Liver (tissue), 9 donors: ENCODE data around the gene TAB2. TPM values are rescaled to one million over a fixed set of nuclear protein-coding genes. Genes with fewer than 3 reads are reported as not detected.

Experiments used
- DNase-seq: peaks from one replicate; pipeline ENCODE4 v3.0.0-alpha.2; 2017; ENCODE audit warnings: low spot score
- H3K27ac ChIP-seq, 2 donors: one replicate each; pipeline ENCODE4 v1.7.0; 2013; ENCODE audit warnings: inconsistent platforms in 2 of 2, low read length in 2 of 2, control low read depth in 1 of 2, low read depth in 1 of 2, mild to moderate bottlenecking in 1 of 2
- H3K27me3 ChIP-seq, 4 donors: one replicate each; pipeline versions ENCODE4 v1.6.1 to v1.7.0; 2013; ENCODE audit warnings: low read length in 3 of 4, inconsistent platforms in 1 of 4, mild to moderate bottlenecking in 1 of 4, moderate library complexity in 1 of 4; ENCODE audit not compliant: control insufficient read depth in 4 of 4, insufficient read depth in 4 of 4
- H3K36me3 ChIP-seq, 4 donors: one replicate each; pipeline versions ENCODE4 v1.6.1 to v1.7.0; 2013; ENCODE audit warnings: low read length in 3 of 4, mild to moderate bottlenecking in 3 of 4, low read depth in 1 of 4, moderate library complexity in 1 of 4; ENCODE audit not compliant: control insufficient read depth in 4 of 4, insufficient read depth in 3 of 4
- H3K4me1 ChIP-seq, 4 donors: one replicate each; pipeline versions ENCODE4 v1.6.1 to v1.7.0; 2013; ENCODE audit warnings: low read length in 3 of 4, mild to moderate bottlenecking in 3 of 4, moderate library complexity in 1 of 4; ENCODE audit not compliant: control insufficient read depth in 4 of 4, insufficient read depth in 4 of 4
- H3K4me3 ChIP-seq, 3 donors: one replicate each; pipeline versions ENCODE4 v1.6.1 to v1.7.0; 2013; ENCODE audit warnings: low read length in 3 of 3, control low read depth in 1 of 3, low read depth in 1 of 3, mild to moderate bottlenecking in 1 of 3
- H3K9ac ChIP-seq, 2 donors: one replicate each; pipeline ENCODE4 v1.7.0; 2013; ENCODE audit warnings: low read length in 2 of 2, mild to moderate bottlenecking in 2 of 2, moderate library complexity in 2 of 2, control low read depth in 1 of 2, low read depth in 1 of 2
- H3K9me3 ChIP-seq, 4 donors: one replicate each; pipeline versions ENCODE4 v1.6.1 to v1.7.0; 2013; ENCODE audit warnings: low read length in 3 of 4; ENCODE audit not compliant: control insufficient read depth in 4 of 4
- CTCF ChIP-seq: fragments of 150-350 bp; IDR thresholded peaks from 2 replicates; pipeline ENCODE4 v1.5.1; 2017; ENCODE audit warnings: improper control_type of control experiment, low read depth, low read length; ENCODE audit not compliant: missing input control
- EGR1 ChIP-seq, 2 donors: IDR thresholded peaks; 2 replicates each; pipeline ENCODE4 v1.6.1; 2016 to 2018; ENCODE audit warnings: antibody characterized with exemption in 2 of 2, low read depth in 2 of 2
- FOXA1 ChIP-seq: IDR thresholded peaks from 2 replicates; pipeline ENCODE4 v1.6.1; 2016; ENCODE audit warnings: antibody characterized with exemption
- FOXA2 ChIP-seq: IDR thresholded peaks from 2 replicates; pipeline ENCODE4 v1.6.1; 2016; ENCODE audit warnings: antibody characterized with exemption
- GABPA ChIP-seq, 2 donors: IDR thresholded peaks in 1 of 2; conservative IDR thresholded peaks in 1 of 2; 2 replicates each; pipeline ENCODE4 v1.6.1; 2016; ENCODE audit warnings: antibody characterized with exemption in 2 of 2, mild to moderate bottlenecking in 1 of 2, moderate library complexity in 1 of 2
- HNF4A ChIP-seq, 2 donors: conservative IDR thresholded peaks; 2 replicates each; pipeline ENCODE4 v1.6.1; 2016; ENCODE audit warnings: antibody characterized with exemption in 2 of 2, mild to moderate bottlenecking in 2 of 2
- HNF4G ChIP-seq: IDR thresholded peaks from 2 replicates; pipeline ENCODE4 v1.6.1; 2016; ENCODE audit warnings: antibody characterized with exemption
- JUND ChIP-seq, 2 donors: IDR thresholded peaks; 2 replicates each; pipeline ENCODE4 v1.6.1; 2016; ENCODE audit warnings: antibody characterized with exemption in 2 of 2
- MAX ChIP-seq: IDR thresholded peaks from 2 replicates; pipeline ENCODE4 v1.6.1; 2016; ENCODE audit warnings: antibody characterized with exemption
- NR2F2 ChIP-seq: IDR thresholded peaks from 2 replicates; pipeline ENCODE4 v1.6.1; 2016; ENCODE audit warnings: antibody characterized with exemption
- RAD21 ChIP-seq, 2 donors: IDR thresholded peaks; 2 replicates each; pipeline ENCODE4 v1.6.1; 2016; ENCODE audit warnings: antibody characterized with exemption in 2 of 2, mild to moderate bottlenecking in 2 of 2
- RXRA ChIP-seq, 2 donors: IDR thresholded peaks; 2 replicates each; pipeline ENCODE4 v1.6.1; 2017 to 2018; ENCODE audit warnings: antibody characterized with exemption in 2 of 2, mild to moderate bottlenecking in 1 of 2
- SP1 ChIP-seq: IDR thresholded peaks from 2 replicates; pipeline ENCODE4 v1.6.1; 2018; ENCODE audit warnings: antibody characterized with exemption, mild to moderate bottlenecking
- TAF1 ChIP-seq: conservative IDR thresholded peaks from 2 replicates; pipeline ENCODE4 v1.6.1; 2016; ENCODE audit warnings: antibody characterized with exemption, mild to moderate bottlenecking
- YY1 ChIP-seq: IDR thresholded peaks from 2 replicates; pipeline ENCODE4 v1.6.1; 2016; ENCODE audit warnings: antibody characterized with exemption, mild to moderate bottlenecking
- ZBTB33 ChIP-seq: IDR thresholded peaks from 2 replicates; pipeline ENCODE4 v1.6.1; 2016; ENCODE audit warnings: antibody characterized with exemption
- WGBS: extraction: QIAGEN DNeasy Blood & Tissue Kit; methylation state at CpG from one replicate; pipeline ENCODE4 v1.1.7; 2013; 5-methylcytosine and 5-hydroxymethylcytosine counted together
- polyA plus RNA-seq, 2 donors: library from polyadenylated mRNA; stranded (reverse) in 1 of 2; unstranded in 1 of 2; fragments of 200-250 nt in 1 of 2; fragments of >200 nt in 1 of 2; fragmentation: Nextera tagmentation in 1 of 2; extraction: Ambion mirVana in 1 of 2; gene quantifications; one replicate each; pipeline versions ENCODE4 v1.2.1 to v1.2.3, GENCODE V29; 2013 to 2015
- total RNA-seq, 2 donors: library from RNA; depleted of rRNA; stranded (reverse); fragments of >200 nt; gene quantifications; one replicate each; pipeline ENCODE4 v1.2.3, GENCODE V29; 2014
- TF ChIP-seq, protein P1 (sequence below): IDR thresholded peaks from 2 replicates; pipeline ENCODE4 v1.6.1; 2016; ENCODE audit warnings: antibody characterized with exemption, mild to moderate bottlenecking
- TF ChIP-seq, protein P2 (sequence below): IDR thresholded peaks from 2 replicates; pipeline ENCODE4 v1.6.1; 2016; ENCODE audit warnings: antibody characterized with exemption
- donor health status: healthy.
- donor health status: healthy.
- donor health status: healthy.
- donor health status: healthy.
- donor health status: healthy.

Gene TAB2
- total and polyA plus RNA-seq, 4 donors, result 10.5 to 25.6 (median 18.0) TPM

DNA sequence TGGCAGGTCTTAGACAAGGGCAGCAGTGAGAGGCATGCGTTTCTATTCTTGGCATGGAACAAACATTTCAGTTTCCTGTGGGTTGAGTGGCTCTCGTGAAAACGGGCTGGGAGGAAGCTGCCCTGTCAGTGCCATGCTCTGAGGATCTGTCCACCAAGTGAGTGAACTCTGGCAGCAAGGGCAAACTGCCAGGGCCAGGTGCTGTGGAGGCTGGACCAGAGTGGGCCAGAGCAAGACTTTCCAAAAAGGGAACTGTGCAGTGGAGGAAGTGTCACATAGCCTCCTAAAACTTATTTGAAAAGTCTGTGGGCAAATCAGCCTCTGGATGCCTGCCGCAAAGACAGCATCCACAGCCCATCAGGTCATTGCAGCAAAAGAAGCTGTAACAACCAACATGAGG is 44.2 kb upstream of the TAB2 start:
- Histone ChIP-seq H3K4me1 (no peaks in the 10 kb centered on the region), H3K4me3 (no peak overlapping the region), H3K27me3 (no peaks in the 10 kb centered on the region), H3K36me3 (no peaks in the 10 kb centered on the region), H3K9me3 (no peaks in the 10 kb centered on the region), H3K27ac (no peak overlapping the region), H3K9ac (no peak overlapping the region)
- TF ChIP-seq RAD21 (IDR thresholded peaks at IDR 0.05) (no peak), GABPA (IDR thresholded peaks at IDR 0.05 in 1 of 2, conservative IDR thresholded peaks at IDR 0.05 in 1 of 2) (no peak), MAX (no peak), FOXA2 (no peak), YY1 (no peak), NR2F2 (no peak), SP1 (no peak), TAF1 (no peak), CTCF (no peak), EGR1 (IDR thresholded peaks at IDR 0.05; ENCODE audit: low read depth in 2 of 2) (no peak), JUND (IDR thresholded peaks at IDR 0.05) (no peak), HNF4A (conservative IDR thresholded peaks at IDR 0.05) (no peak), HNF4G (no peak), FOXA1 (no peak), ZBTB33 (no peak), RXRA (IDR thresholded peaks at IDR 0.05) (no peak)
- TF ChIP-seq, protein P1, sequence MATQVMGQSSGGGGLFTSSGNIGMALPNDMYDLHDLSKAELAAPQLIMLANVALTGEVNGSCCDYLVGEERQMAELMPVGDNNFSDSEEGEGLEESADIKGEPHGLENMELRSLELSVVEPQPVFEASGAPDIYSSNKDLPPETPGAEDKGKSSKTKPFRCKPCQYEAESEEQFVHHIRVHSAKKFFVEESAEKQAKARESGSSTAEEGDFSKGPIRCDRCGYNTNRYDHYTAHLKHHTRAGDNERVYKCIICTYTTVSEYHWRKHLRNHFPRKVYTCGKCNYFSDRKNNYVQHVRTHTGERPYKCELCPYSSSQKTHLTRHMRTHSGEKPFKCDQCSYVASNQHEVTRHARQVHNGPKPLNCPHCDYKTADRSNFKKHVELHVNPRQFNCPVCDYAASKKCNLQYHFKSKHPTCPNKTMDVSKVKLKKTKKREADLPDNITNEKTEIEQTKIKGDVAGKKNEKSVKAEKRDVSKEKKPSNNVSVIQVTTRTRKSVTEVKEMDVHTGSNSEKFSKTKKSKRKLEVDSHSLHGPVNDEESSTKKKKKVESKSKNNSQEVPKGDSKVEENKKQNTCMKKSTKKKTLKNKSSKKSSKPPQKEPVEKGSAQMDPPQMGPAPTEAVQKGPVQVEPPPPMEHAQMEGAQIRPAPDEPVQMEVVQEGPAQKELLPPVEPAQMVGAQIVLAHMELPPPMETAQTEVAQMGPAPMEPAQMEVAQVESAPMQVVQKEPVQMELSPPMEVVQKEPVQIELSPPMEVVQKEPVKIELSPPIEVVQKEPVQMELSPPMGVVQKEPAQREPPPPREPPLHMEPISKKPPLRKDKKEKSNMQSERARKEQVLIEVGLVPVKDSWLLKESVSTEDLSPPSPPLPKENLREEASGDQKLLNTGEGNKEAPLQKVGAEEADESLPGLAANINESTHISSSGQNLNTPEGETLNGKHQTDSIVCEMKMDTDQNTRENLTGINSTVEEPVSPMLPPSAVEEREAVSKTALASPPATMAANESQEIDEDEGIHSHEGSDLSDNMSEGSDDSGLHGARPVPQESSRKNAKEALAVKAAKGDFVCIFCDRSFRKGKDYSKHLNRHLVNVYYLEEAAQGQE, result no peak
- TF ChIP-seq, protein P2, sequence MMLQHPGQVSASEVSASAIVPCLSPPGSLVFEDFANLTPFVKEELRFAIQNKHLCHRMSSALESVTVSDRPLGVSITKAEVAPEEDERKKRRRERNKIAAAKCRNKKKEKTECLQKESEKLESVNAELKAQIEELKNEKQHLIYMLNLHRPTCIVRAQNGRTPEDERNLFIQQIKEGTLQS, result no peak
- no peak for DNase-seq
- 74% methylated on average over 4 of the region's 4 CpGs for WGBS
